ENCODE measurements around the gene SLC35B2.

Gene SLC35B2

DNA sequence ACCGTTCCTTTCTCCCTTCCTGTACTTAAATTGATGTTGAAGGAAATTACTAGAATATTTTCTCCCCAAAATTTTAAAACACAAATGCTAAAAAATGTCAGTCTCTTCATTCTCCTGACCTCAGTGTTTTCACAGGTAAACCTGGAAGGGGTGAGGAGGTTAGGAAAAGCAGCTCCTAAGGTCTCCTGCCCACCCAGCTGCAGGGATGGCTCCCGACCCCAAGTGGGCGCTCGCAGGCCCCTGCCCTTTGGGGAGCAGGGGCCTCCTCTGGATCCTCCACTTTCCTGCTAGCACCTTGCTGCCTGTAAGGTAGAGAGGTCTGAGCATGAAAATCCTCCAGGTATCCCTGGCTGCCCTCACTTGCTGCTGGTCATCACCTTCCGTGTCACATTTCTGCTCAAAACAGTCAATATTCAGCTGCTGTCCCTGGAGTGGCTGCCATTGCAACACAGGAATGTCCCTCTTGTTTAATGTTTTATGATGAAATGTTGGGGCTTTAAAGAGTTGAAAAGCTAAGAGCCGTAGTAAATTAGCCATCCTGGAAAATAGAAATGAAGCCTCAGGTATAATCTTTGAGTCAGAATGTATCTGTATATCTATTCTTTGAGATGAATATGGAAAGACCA lies 21.3 kb downstream of the SLC35B2 start (continued):
- TF ChIP-seq, protein P1, sequence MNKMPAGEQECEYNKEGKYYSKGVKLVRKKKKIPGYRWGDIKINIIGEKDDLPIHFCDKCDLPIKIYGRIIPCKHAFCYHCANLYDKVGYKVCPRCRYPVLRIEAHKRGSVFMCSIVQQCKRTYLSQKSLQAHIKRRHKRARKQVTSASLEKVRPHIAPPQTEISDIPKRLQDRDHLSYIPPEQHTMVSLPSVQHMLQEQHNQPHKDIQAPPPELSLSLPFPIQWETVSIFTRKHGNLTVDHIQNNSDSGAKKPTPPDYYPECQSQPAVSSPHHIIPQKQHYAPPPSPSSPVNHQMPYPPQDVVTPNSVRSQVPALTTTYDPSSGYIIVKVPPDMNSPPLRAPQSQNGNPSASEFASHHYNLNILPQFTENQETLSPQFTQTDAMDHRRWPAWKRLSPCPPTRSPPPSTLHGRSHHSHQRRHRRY (tag by site-specific recombination; IDR thresholded peaks at IDR 0.05): no peak
- no peak for TF ChIP-seq ZNF223 (tag by site-specific recombination; IDR thresholded peaks at IDR 0.05)
- TF ChIP-seq ZNF114 (tag by site-specific recombination; IDR thresholded peaks at IDR 0.05): no peak

DNA sequence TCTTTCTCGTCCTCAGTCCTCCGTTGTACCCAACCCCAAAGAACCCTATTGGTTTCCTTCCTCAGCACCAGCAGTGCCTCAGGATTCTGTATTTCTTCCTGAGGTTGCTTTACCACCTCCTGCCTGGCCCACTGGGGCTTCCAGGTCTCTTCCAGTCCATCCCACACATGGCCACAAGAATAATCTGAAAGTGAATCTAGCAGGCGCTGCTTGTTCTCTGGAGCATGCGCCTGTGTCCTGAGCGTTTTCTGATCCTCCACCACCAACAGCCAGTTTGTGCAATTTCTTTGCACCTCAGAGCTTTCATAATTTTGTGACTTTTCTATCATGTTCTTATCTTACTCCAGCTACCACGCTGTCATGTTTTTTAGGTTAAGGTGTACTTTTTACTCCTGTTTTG lies 22.1 kb downstream of the SLC35B2 start:
- Histone ChIP-seq H3K4me3 (ENCODE audit: low read depth, low read length) (no peak overlapping the region), H3K4me1 (ENCODE audit: control insufficient read depth, insufficient read depth, low read length) (peaks cover 4% of the 10 kb centered on the region; the same call in 1 of the 2 replicates), H3K36me3 (ENCODE audit: control insufficient read depth in 2 of 2, insufficient read depth in 1 of 2, low read length in 2 of 2) (peaks cover 5 to 54% of the 10 kb centered on the region in 2 experiments; a peak in 2 of 3 replicates), H3K9me3 (ENCODE audit: control insufficient read depth, insufficient read depth, low read depth, low read length) (no peaks in the 10 kb centered on the region), H3K27ac (ENCODE audit: extremely low read depth, low read depth, low read length) (no peak overlapping the region)
- ChIA-PET POLR2A (interaction anchor here (0.6 to 4.0 kb wide), 4 partner anchors 10 to 80 kb away, joined by 3 to 21 read pairs (median 12); partner anchors contain the start of genes HSP90AB1 and SLC29A1), CTCF (interaction anchor here (0.6 to 7.8 kb wide), 33 partner anchors 11 to 146 kb away, joined by 3 to 148 read pairs (median 5); partner anchors contain the start of genes AARS2, HSP90AB1, SLC29A1 and SLC35B2)
- TF ChIP-seq, protein P2, sequence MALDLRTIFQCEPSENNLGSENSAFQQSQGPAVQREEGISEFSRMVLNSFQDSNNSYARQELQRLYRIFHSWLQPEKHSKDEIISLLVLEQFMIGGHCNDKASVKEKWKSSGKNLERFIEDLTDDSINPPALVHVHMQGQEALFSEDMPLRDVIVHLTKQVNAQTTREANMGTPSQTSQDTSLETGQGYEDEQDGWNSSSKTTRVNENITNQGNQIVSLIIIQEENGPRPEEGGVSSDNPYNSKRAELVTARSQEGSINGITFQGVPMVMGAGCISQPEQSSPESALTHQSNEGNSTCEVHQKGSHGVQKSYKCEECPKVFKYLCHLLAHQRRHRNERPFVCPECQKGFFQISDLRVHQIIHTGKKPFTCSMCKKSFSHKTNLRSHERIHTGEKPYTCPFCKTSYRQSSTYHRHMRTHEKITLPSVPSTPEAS (tag by site-specific recombination; IDR thresholded peaks at IDR 0.05): no peak
- no peak for TF ChIP-seq FEZF1 (tag by site-specific recombination; IDR thresholded peaks at IDR 0.05)
- no peak for TF ChIP-seq ZNF747 (tag by site-specific recombination; IDR thresholded peaks at IDR 0.05)
- no peak for TF ChIP-seq ZBTB8A (tag by site-specific recombination; IDR thresholded peaks at IDR 0.05)
- TF ChIP-seq ZNF776 (tag by site-specific recombination; IDR thresholded peaks at IDR 0.05; ENCODE audit: borderline replicate concordance): no peak
- TF ChIP-seq, protein P3, sequence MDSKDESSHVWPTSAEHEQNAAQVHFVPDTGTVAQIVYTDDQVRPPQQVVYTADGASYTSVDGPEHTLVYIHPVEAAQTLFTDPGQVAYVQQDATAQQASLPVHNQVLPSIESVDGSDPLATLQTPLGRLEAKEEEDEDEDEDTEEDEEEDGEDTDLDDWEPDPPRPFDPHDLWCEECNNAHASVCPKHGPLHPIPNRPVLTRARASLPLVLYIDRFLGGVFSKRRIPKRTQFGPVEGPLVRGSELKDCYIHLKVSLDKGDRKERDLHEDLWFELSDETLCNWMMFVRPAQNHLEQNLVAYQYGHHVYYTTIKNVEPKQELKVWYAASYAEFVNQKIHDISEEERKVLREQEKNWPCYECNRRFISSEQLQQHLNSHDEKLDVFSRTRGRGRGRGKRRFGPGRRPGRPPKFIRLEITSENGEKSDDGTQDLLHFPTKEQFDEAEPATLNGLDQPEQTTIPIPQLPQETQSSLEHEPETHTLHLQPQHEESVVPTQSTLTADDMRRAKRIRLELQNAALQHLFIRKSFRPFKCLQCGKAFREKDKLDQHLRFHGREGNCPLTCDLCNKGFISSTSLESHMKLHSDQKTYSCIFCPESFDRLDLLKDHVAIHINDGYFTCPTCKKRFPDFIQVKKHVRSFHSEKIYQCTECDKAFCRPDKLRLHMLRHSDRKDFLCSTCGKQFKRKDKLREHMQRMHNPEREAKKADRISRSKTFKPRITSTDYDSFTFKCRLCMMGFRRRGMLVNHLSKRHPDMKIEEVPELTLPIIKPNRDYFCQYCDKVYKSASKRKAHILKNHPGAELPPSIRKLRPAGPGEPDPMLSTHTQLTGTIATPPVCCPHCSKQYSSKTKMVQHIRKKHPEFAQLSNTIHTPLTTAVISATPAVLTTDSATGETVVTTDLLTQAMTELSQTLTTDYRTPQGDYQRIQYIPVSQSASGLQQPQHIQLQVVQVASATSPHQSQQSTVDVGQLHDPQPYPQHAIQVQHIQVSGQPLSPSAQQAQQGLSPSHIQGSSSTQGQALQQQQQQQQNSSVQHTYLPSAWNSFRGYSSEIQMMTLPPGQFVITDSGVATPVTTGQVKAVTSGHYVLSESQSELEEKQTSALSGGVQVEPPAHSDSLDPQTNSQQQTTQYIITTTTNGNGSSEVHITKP (tag by site-specific recombination; IDR thresholded peaks at IDR 0.05): no peak
- no peak for TF ChIP-seq ZFHX2 (tag by site-specific recombination; conservative IDR thresholded peaks at IDR 0.05)
- no peak for TF ChIP-seq MEIS1 (CRISPR knock-in tag; IDR thresholded peaks at IDR 0.05; ENCODE audit: borderline replicate concordance)
- TF ChIP-seq ZFP37 (tag by site-specific recombination; IDR thresholded peaks at IDR 0.05): no peak
- no peak for TF ChIP-seq ZNF792 (tag by site-specific recombination; IDR thresholded peaks at IDR 0.05)
- TF ChIP-seq SETDB1 (IDR thresholded peaks at IDR 0.05; ENCODE audit: insufficient read length, low read length): no peak
- TF ChIP-seq, protein P4, sequence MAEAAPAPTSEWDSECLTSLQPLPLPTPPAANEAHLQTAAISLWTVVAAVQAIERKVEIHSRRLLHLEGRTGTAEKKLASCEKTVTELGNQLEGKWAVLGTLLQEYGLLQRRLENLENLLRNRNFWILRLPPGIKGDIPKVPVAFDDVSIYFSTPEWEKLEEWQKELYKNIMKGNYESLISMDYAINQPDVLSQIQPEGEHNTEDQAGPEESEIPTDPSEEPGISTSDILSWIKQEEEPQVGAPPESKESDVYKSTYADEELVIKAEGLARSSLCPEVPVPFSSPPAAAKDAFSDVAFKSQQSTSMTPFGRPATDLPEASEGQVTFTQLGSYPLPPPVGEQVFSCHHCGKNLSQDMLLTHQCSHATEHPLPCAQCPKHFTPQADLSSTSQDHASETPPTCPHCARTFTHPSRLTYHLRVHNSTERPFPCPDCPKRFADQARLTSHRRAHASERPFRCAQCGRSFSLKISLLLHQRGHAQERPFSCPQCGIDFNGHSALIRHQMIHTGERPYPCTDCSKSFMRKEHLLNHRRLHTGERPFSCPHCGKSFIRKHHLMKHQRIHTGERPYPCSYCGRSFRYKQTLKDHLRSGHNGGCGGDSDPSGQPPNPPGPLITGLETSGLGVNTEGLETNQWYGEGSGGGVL (tag by site-specific recombination; IDR thresholded peaks at IDR 0.05): no peak
- TF ChIP-seq ZNF138 (tag by site-specific recombination; IDR thresholded peaks at IDR 0.05; ENCODE audit: borderline replicate concordance): no peak
- TF ChIP-seq, protein P5, sequence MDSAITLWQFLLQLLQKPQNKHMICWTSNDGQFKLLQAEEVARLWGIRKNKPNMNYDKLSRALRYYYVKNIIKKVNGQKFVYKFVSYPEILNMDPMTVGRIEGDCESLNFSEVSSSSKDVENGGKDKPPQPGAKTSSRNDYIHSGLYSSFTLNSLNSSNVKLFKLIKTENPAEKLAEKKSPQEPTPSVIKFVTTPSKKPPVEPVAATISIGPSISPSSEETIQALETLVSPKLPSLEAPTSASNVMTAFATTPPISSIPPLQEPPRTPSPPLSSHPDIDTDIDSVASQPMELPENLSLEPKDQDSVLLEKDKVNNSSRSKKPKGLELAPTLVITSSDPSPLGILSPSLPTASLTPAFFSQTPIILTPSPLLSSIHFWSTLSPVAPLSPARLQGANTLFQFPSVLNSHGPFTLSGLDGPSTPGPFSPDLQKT (IDR thresholded peaks at IDR 0.05; ENCODE audit: borderline replicate concordance, low read depth, low read length): no peak
- TF ChIP-seq ZNF175 (tag by site-specific recombination; IDR thresholded peaks at IDR 0.05): no peak
- TF ChIP-seq, protein P6, sequence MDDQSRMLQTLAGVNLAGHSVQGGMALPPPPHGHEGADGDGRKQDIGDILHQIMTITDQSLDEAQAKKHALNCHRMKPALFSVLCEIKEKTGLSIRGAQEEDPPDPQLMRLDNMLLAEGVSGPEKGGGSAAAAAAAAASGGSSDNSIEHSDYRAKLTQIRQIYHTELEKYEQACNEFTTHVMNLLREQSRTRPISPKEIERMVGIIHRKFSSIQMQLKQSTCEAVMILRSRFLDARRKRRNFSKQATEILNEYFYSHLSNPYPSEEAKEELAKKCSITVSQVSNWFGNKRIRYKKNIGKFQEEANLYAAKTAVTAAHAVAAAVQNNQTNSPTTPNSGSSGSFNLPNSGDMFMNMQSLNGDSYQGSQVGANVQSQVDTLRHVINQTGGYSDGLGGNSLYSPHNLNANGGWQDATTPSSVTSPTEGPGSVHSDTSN (CRISPR knock-in tag; IDR thresholded peaks at IDR 0.05): no peak
- no peak for TF ChIP-seq ZEB2 (tag by site-specific recombination; IDR thresholded peaks at IDR 0.05)

Data from HEK293 (cell line).